Keratinocyte (primary cell): ENCODE measurements around the gene LDB2. TPM values are rescaled to one million over a fixed set of nuclear protein-coding genes. Genes with fewer than 3 reads are reported as not detected.
"Not testable (repeated sequence)": the region's sequence is repeated elsewhere in the genome, so short reads cannot be mapped to it uniquely, and the experiment has no call there.

Source experiments
- DNase-seq: peaks from one replicate; pipeline ENCODE4 v3.0.0-alpha.2; 2011; ENCODE audit warnings: low read depth, missing footprints, low spot score
- FAIRE-seq: peaks from 2 replicates; lab custom pipeline; 2011; peaks lifted over from hg19 to GRCh38; lab: Jason Lieb, UNC
- H2AFZ ChIP-seq: 2 replicates; pipeline ENCODE4 v1.6.0; 2012; ENCODE audit warnings: low read length, control low read depth, inconsistent platforms; ENCODE audit not compliant: control insufficient read depth
- H3K27ac ChIP-seq: 2 replicates; pipeline ENCODE4 v1.5.1; 2011; ENCODE audit warnings: low read length; ENCODE audit not compliant: control insufficient read depth, insufficient read depth
- H3K27me3 ChIP-seq: 3 replicates; pipeline ENCODE4 v1.6.0; 2011; ENCODE audit warnings: low read length; ENCODE audit not compliant: control insufficient read depth, insufficient read depth; ENCODE audit errors: extremely low read depth
- H3K36me3 ChIP-seq, 2 experiments: 2 replicates in 1 of 2; 3 replicates in 1 of 2; pipeline ENCODE4 v1.5.1; 2011; ENCODE audit warnings: low read length in 2 of 2, mild to moderate bottlenecking in 1 of 2; ENCODE audit not compliant: control insufficient read depth in 2 of 2, insufficient read depth in 2 of 2; ENCODE audit errors: extremely low read depth in 1 of 2
- H3K4me1 ChIP-seq: 3 replicates; pipeline ENCODE4 v1.5.1; 2011; ENCODE audit warnings: low read length; ENCODE audit not compliant: control insufficient read depth, insufficient read depth; ENCODE audit errors: extremely low read depth
- H3K4me2 ChIP-seq: 3 replicates; pipeline ENCODE4 v1.6.0; 2011; ENCODE audit warnings: low read depth, low read length; ENCODE audit not compliant: control insufficient read depth, insufficient read depth; ENCODE audit errors: extremely low read depth
- H3K4me3 ChIP-seq, 3 experiments: fragments of 200-600 bp in 1 of 3; sonication (generic) in 1 of 3; 2 replicates in 2 of 3; 3 replicates in 1 of 3; pipeline ENCODE4 v1.5.1; 2011 to 2016; ENCODE audit warnings: low read length in 3 of 3, mild to moderate bottlenecking in 3 of 3, control low read depth in 2 of 3, inconsistent platforms in 1 of 3, low read depth in 1 of 3, mixed read lengths in 1 of 3, mixed run types in 1 of 3, moderate library complexity in 1 of 3; ENCODE audit not compliant: control insufficient read depth in 2 of 3, insufficient read depth in 2 of 3; ENCODE audit errors: extremely low read depth in 1 of 3
- H3K79me2 ChIP-seq: 2 replicates; pipeline ENCODE4 v1.6.0; 2012; ENCODE audit warnings: low read length; ENCODE audit not compliant: control insufficient read depth, insufficient read depth
- H3K9ac ChIP-seq: 3 replicates; pipeline ENCODE4 v1.6.0; 2011; ENCODE audit warnings: low read length; ENCODE audit not compliant: control insufficient read depth, insufficient read depth; ENCODE audit errors: extremely low read depth
- H3K9me1 ChIP-seq: 3 replicates; pipeline ENCODE4 v1.6.0; 2011; ENCODE audit warnings: low read length; ENCODE audit not compliant: control insufficient read depth, insufficient read depth; ENCODE audit errors: extremely low read depth
- H3K9me3 ChIP-seq: 2 replicates; pipeline ENCODE4 v1.5.1; 2012; ENCODE audit warnings: low read depth, low read length; ENCODE audit not compliant: control insufficient read depth
- H4K20me1 ChIP-seq: 3 replicates; pipeline ENCODE4 v1.6.0; 2011; ENCODE audit warnings: low read length; ENCODE audit not compliant: control insufficient read depth, insufficient read depth; ENCODE audit errors: extremely low read depth
- EZH2 ChIP-seq: IDR thresholded peaks from one replicate; pipeline ENCODE4 v1.6.1; 2012; ENCODE audit warnings: inconsistent platforms, mild to moderate bottlenecking, low read length, moderate library complexity
- dilution Hi-C: fragments of 300-500 bp; cut with MboI; formaldehyde crosslinking; loops from one replicate; pipeline ENCODE4 v1.7.0; 2020; ENCODE audit warnings: low sequenced_read_pairs; ENCODE audit not compliant: extremely low pct_ligation_motif_present
- polyA plus RNA-seq, 5 experiments: library from polyadenylated mRNA; depleted of rRNA in 3 of 5; stranded (reverse) in 3 of 5; stranded (forward) in 1 of 5; unstranded in 1 of 5; fragments of >200 nt; gene quantifications; 1 replicate in 1 of 5; 2 replicates in 3 of 5; 3 replicates in 1 of 5; pipeline versions ENCODE4 v1.2.1 to v1.2.3, GENCODE V29; 2011 to 2012; ENCODE audit warnings: missing spikeins in 2 of 5, low read depth in 1 of 5, low replicate concordance in 1 of 5
- TF ChIP-seq, protein P1 (sequence below), 3 experiments: IDR thresholded peaks in 1 of 3; conservative IDR thresholded peaks in 1 of 3; optimal IDR thresholded peaks in 1 of 3; 2 replicates in 2 of 3; 3 replicates in 1 of 3; pipeline versions ENCODE3 to v1.5.1; 2011; ENCODE audit warnings: low read length in 3 of 3, mild to moderate bottlenecking in 3 of 3, moderate library complexity in 2 of 3, control low read depth in 1 of 3, inconsistent platforms in 1 of 3; ENCODE audit not compliant: insufficient read depth in 2 of 3; ENCODE audit errors: extremely low read depth in 1 of 3

Gene LDB2
- polyA plus RNA-seq, 1 donor (not counting 4 experiments of a cell fraction or from before 2014, with no cell fraction given) = not detected

DNA sequence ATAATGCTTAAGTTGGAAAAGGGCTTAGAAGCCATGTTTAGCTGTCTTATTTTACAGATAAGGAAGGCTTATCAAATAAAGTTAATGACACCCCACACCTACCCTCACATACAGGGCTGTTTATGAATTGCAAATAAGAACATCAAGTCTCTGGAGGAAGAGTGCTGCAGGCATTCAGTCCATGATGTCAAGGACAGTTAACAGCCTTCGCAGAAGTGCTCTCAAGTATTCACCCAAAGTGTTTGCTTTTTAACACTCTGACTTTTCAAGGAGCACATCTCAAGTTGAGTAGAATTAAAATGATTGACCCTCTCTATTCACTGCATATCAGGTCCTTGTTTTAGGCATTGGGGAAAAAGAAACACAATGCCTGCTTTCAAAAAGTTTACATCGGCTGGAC lies 328.7 kb downstream of the LDB2 start:
- Histone ChIP-seq H3K4me3 (no peak overlapping the region), H3K79me2 (no peaks in the 10 kb centered on the region), H3K9me1 (no peaks in the 10 kb centered on the region), H3K27ac (no peak overlapping the region), H3K4me1 (no peaks in the 10 kb centered on the region), H3K27me3 (no peaks in the 10 kb centered on the region), H3K9ac (no peak overlapping the region), H3K9me3 (no peaks in the 10 kb centered on the region), H4K20me1 (no peaks in the 10 kb centered on the region), H3K36me3 (no peaks in the 10 kb centered on the region), H3K4me2 (no peak overlapping the region), H2AFZ (no peak overlapping the region)
- FAIRE-seq = no peak
- dilution Hi-C loops = no loop called here
- DNase-seq = no peak
- TF ChIP-seq, protein P1, sequence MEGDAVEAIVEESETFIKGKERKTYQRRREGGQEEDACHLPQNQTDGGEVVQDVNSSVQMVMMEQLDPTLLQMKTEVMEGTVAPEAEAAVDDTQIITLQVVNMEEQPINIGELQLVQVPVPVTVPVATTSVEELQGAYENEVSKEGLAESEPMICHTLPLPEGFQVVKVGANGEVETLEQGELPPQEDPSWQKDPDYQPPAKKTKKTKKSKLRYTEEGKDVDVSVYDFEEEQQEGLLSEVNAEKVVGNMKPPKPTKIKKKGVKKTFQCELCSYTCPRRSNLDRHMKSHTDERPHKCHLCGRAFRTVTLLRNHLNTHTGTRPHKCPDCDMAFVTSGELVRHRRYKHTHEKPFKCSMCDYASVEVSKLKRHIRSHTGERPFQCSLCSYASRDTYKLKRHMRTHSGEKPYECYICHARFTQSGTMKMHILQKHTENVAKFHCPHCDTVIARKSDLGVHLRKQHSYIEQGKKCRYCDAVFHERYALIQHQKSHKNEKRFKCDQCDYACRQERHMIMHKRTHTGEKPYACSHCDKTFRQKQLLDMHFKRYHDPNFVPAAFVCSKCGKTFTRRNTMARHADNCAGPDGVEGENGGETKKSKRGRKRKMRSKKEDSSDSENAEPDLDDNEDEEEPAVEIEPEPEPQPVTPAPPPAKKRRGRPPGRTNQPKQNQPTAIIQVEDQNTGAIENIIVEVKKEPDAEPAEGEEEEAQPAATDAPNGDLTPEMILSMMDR (optimal IDR thresholded peaks at IDR 0.05 in 1 of 3, IDR thresholded peaks at IDR 0.05 in 1 of 3, conservative IDR thresholded peaks at IDR 0.05 in 1 of 3; ENCODE audit: extremely low read depth in 1 of 3, insufficient read depth in 2 of 3, low read length in 3 of 3) = no peak
- no peak for TF ChIP-seq EZH2

DNA sequence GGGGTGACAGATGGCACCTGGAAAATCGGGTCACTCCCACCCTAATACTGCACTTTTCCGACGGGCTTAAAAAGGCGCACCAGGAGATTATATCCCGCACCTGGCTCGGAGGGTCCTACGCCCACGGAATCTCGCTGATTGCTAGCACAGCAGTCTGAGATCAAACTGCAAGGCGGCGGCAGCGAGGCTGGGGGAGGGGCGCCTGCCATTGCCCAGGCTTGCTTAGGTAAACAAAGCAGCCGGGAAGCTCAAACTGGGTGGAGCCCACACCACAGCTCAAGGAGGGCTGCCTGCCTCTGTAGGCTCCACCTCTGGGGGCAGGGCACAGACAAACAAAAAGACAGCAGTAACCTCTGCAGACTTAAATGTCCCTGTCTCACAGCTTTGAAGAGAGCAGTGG lies 341.1 kb downstream of the LDB2 start:
- H3K9me1 ChIP-seq, dilution Hi-C loops, H4K20me1 ChIP-seq, DNase-seq, H3K9ac ChIP-seq, H3K36me3 ChIP-seq, H3K4me2 ChIP-seq, H3K4me1 ChIP-seq, H3K79me2 ChIP-seq, H3K27me3 ChIP-seq, FAIRE-seq, H3K9me3 ChIP-seq, H3K27ac ChIP-seq, H2AFZ ChIP-seq, H3K4me3 ChIP-seq: not testable (repeated sequence)

DNA sequence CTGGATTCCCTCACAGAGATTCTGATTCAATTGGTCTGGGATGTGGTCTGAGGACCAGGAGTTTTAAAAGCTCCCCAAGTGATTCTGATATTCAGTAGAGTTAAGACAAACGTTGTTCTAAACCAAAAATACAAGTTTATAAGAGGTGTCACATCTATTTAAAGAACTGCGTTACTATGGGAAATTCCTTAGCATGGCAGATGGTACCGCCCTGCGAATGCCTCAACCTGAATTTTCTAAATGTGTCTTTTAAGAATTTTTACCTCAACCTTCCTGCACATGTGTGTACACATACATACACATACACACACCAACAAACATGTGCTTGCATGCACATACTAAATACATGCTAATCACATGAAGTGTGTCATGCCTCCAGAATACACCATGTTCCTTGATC lies 343.3 kb downstream of the LDB2 start:
- Histone ChIP-seq H3K36me3 (no peaks in the 10 kb centered on the region), H3K9ac (no peak overlapping the region), H3K9me3 (no peaks in the 10 kb centered on the region), H2AFZ (no peak overlapping the region), H3K4me1 (no peaks in the 10 kb centered on the region), H3K9me1 (no peaks in the 10 kb centered on the region), H3K27me3 (no peaks in the 10 kb centered on the region), H4K20me1 (no peaks in the 10 kb centered on the region), H3K4me3 (no peak overlapping the region), H3K4me2 (no peak overlapping the region), H3K27ac (no peak overlapping the region), H3K79me2 (no peaks in the 10 kb centered on the region)
- TF ChIP-seq, protein P1 (optimal IDR thresholded peaks at IDR 0.05 in 1 of 3, IDR thresholded peaks at IDR 0.05 in 1 of 3, conservative IDR thresholded peaks at IDR 0.05 in 1 of 3; ENCODE audit: extremely low read depth in 1 of 3, insufficient read depth in 2 of 3, low read length in 3 of 3) = no peak
- TF ChIP-seq EZH2 = no peak
- FAIRE-seq (no peak), DNase-seq (no peak)
- dilution Hi-C loops = no loop called here
